Activated naive CD4-positive, alpha-beta T cell treated with anti-CD3 and anti-CD28 coated beads, Interleukin-2, amount 50 U/mL, for 24 hours (primary cell): Measurements from ENCODE around the gene PIK3IP1.
A peak's percentile ranks its signal among the peaks of the same experiment; 100 is the strongest.
"Not testable (repeated sequence)": the region's sequence is repeated elsewhere in the genome, so short reads cannot be mapped to it uniquely, and the experiment has no call there.

ENCODE experiments used
- H3K27ac Mint-ChIP-seq: one replicate; pipeline ENCODE4 v1.8.0; 2021; ENCODE audit warnings: mild to moderate bottlenecking, mixed read lengths
- H3K27me3 Mint-ChIP-seq: one replicate; pipeline ENCODE4 v1.8.0; 2021; ENCODE audit warnings: mixed read lengths
- H3K36me3 Mint-ChIP-seq: one replicate; pipeline ENCODE4 v1.8.0; 2021; ENCODE audit warnings: mixed read lengths
- H3K4me1 Mint-ChIP-seq: one replicate; pipeline ENCODE4 v1.8.0; 2021; ENCODE audit warnings: mixed read lengths
- H3K4me3 Mint-ChIP-seq: one replicate; pipeline ENCODE4 v1.8.0; 2021; ENCODE audit warnings: mild to moderate bottlenecking, mixed read lengths
- H3K9me3 Mint-ChIP-seq: one replicate; pipeline ENCODE4 v1.8.0; 2021; ENCODE audit warnings: mixed read lengths

Gene PIK3IP1

GRCh38 chr22:31326877-31327276 lies 34.6 kb upstream of the PIK3IP1 start:
- H3K27me3 Mint-ChIP-seq = no peaks in the 10 kb centered on the region
- H3K4me3 Mint-ChIP-seq = no peak overlapping the region
- H3K36me3 Mint-ChIP-seq = peaks cover 13% of the 10 kb centered on the region
- no peaks in the 10 kb centered on the region for H3K9me3 Mint-ChIP-seq
- peak overlapping the region; percentile 79 for H3K27ac Mint-ChIP-seq
- H3K4me1 Mint-ChIP-seq = peaks cover 29% of the 10 kb centered on the region

DNA sequence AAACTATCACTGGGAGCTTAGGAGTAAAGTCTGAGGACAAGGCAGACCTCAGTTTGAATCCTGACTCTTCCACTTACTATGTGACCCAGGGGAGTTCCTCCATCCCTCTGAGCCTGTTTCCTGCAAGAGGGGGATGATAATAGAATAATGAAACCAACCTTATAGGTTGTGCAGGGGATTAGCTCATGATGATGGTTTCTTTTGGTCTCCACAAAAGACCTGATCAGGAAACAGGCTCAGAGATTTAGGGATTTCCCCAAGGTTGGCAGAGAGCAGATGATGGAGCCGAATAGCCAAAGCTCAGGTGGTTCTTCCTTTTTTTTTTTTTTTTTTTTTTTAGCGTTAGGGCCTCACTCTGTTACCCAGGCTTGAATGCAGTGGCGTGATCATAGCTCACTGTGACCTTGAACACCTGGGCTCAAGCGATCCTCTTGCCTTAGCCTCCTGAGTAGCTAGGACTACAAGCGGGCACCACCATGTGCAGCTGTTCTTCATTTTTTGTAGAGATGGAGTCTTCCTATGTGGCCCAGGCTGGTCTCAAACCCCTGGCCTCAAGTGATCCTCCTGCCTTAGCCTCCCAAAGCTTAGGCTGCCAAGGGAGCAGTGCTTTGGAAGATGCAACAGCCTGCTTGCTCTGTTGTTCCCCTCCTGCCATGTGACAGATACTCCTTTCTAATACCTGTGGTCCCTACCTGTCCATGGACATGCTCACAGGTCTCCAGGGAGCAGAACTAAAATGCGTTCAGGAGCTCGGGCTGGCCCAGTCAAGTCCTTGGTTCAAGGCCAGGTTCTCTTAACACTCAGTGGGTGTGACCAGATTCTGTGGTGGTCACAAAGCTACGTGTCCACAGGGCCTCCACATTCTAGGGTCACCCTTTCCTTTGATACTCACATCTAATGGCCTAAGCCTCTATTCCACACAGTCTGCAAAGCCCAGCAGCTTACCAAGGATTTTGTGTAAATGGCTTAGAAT lies 31.6 kb upstream of the PIK3IP1 start:
- Mint-ChIP-seq H3K4me1 (peaks cover 17% of the 10 kb centered on the region), H3K9me3 (no peaks in the 10 kb centered on the region), H3K36me3 (peaks cover 12% of the 10 kb centered on the region), H3K27me3 (no peaks in the 10 kb centered on the region), H3K4me3 (no peak overlapping the region), H3K27ac (peak overlapping the region; percentile 46)

DNA sequence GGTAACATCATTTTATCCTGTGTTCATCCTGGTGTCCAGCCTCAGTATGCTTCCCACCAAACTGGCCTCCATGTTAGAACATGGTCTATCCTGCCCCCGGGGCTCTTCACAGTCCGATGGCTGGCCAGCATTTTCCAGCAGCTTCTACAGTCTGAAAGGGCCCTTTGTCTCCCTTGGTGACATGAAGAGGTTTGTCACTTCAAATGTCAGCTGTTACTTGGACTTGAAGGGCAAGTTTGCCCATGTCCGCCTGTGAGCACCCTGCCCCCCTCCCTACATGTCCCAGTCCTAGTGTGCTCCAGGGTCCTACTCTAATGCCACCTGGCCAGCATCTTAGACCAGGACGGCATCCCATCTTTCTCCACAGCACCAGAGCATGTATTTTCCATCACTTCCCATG lies 29.1 kb upstream of the PIK3IP1 start:
- Mint-ChIP-seq H3K4me1 (peaks cover 16% of the 10 kb centered on the region), H3K9me3 (no peaks in the 10 kb centered on the region), H3K4me3 (no peak overlapping the region), H3K27me3 (no peaks in the 10 kb centered on the region), H3K36me3 (peaks cover 9% of the 10 kb centered on the region), H3K27ac (peak overlapping the region; percentile 81)

GRCh38 chr22:31314220-31314619 lies 21.9 kb upstream of the PIK3IP1 start:
- H3K27ac Mint-ChIP-seq, H3K4me3 Mint-ChIP-seq, H3K27me3 Mint-ChIP-seq, H3K9me3 Mint-ChIP-seq: not testable (repeated sequence)
- Mint-ChIP-seq H3K4me1 (peaks cover 19% of the 10 kb centered on the region), H3K36me3 (peaks cover 21% of the 10 kb centered on the region)

- Mint-ChIP-seq H3K4me3 (no peak overlapping the region), H3K4me1 (peaks cover 24% of the 10 kb centered on the region), H3K27ac (peak overlapping the region; percentile 6), H3K9me3 (no peaks in the 10 kb centered on the region), H3K27me3 (no peaks in the 10 kb centered on the region), H3K36me3 (peaks cover 19% of the 10 kb centered on the region)
Measured at GRCh38 chr22:31313366-31314147, 21.3 kb upstream of the PIK3IP1 start.

DNA sequence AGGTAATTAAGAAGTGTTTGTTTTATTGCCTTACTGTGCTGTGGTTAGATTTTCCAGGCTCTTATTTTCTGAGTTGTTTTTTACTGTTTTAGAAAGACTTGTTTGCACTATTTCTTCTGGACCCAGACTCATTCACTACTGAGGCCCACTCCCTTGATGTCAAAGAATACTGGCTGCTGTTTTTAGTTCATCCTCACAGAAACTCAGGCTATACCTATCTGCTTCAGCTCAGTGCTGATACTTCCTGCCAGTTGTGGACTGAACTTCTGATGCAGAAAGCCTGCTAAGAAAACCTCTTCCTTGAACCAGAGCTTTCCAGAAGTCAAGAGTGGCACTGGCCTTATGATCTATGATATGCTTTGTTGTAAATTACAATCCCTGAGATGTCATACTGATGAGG lies 15.9 kb upstream of the PIK3IP1 start:
- no peaks in the 10 kb centered on the region for H3K9me3 Mint-ChIP-seq

DNA sequence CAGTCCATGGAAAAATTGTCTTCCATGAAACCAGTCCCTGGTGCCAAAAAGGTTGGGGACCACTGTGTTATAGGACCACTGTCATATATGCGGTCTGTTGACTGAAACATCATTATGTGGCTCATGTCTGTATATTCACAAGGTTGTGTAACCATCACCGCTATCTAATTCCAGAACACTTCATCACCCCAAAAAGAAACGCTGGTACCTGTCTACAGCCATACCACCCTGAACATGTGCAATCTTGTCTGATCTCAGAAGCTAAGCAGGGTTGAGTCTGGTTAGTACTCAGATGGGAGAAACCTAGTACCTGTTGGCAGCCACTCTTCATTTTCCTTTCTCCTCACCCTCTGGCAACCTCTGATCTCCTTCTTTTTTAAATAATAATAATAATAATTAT lies 12.9 kb upstream of the PIK3IP1 start:
- Mint-ChIP-seq H3K4me1 (peaks cover 65% of the 10 kb centered on the region), H3K27ac (no peak overlapping the region), H3K27me3 (no peaks in the 10 kb centered on the region), H3K4me3 (no peak overlapping the region), H3K36me3 (peaks cover 7% of the 10 kb centered on the region), H3K9me3 (no peaks in the 10 kb centered on the region)

More for the DNA sequence above, 15.9 kb upstream of the PIK3IP1 start:
- Mint-ChIP-seq H3K27ac (peak overlapping the region; percentile 31), H3K36me3 (peaks cover 7% of the 10 kb centered on the region), H3K27me3 (no peaks in the 10 kb centered on the region), H3K4me1 (peaks cover 56% of the 10 kb centered on the region), H3K4me3 (peak overlapping the region; percentile 28)

DNA sequence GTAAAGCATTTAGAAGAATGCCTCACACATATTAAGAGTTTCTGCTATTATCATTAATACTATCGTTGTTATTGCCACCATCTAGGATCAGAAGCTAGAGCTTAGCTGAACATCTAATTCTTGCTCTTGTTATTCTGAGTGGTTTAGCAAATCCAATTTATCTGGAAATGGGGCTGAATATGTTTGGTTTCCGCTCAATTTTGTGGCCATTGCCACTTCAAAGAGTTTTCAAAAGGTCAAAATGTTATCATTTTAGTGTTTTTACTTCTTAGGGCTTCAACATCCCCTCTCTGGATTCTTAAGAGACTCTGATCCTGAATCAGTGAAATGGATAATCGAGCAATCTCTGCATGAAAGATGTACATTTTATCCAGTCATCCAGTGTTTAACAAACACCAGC lies 10.2 kb upstream of the PIK3IP1 start:
- no peaks in the 10 kb centered on the region for H3K9me3 Mint-ChIP-seq

DNA sequence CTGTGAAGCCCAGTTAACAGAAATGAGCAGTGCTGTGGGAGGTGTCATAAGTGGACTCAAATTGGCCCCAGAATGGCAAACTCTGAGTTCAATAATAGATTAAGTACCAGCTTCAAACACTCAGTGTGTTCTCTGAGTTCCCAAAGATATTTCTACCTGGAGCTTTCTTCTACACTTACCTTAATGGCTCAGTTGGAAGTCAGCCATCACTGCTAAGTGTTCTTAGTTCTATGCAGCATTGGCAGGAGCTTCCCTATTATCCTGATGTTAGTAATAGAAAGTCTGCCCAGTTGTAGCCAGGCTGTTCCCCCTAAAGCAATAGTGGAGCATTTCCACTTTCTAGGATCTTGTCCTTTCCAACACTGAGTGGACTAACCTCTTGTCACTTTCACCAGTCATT lies 9.7 kb upstream of the PIK3IP1 start:
- H3K4me3 Mint-ChIP-seq = no peak overlapping the region
- H3K27ac Mint-ChIP-seq = no peak overlapping the region
- H3K36me3 Mint-ChIP-seq = peaks cover 7% of the 10 kb centered on the region
- H3K9me3 Mint-ChIP-seq = no peaks in the 10 kb centered on the region
- H3K4me1 Mint-ChIP-seq = peaks cover 62% of the 10 kb centered on the region
- H3K27me3 Mint-ChIP-seq = no peaks in the 10 kb centered on the region

More for the DNA sequence above, 10.2 kb upstream of the PIK3IP1 start:
- H3K27ac Mint-ChIP-seq = no peak overlapping the region
- H3K4me3 Mint-ChIP-seq = no peak overlapping the region
- H3K36me3 Mint-ChIP-seq = peaks cover 7% of the 10 kb centered on the region
- no peaks in the 10 kb centered on the region for H3K27me3 Mint-ChIP-seq
- H3K4me1 Mint-ChIP-seq = peaks cover 64% of the 10 kb centered on the region

GRCh38 chr22:31300896-31301295 lies 8.6 kb upstream of the PIK3IP1 start:
- no peaks in the 10 kb centered on the region for H3K27me3 Mint-ChIP-seq
- H3K9me3 Mint-ChIP-seq = no peaks in the 10 kb centered on the region
- H3K36me3 Mint-ChIP-seq = peaks cover 4% of the 10 kb centered on the region
- H3K4me3 Mint-ChIP-seq = no peak overlapping the region
- peak overlapping the region; percentile 6 for H3K27ac Mint-ChIP-seq
- peaks cover 62% of the 10 kb centered on the region for H3K4me1 Mint-ChIP-seq

DNA sequence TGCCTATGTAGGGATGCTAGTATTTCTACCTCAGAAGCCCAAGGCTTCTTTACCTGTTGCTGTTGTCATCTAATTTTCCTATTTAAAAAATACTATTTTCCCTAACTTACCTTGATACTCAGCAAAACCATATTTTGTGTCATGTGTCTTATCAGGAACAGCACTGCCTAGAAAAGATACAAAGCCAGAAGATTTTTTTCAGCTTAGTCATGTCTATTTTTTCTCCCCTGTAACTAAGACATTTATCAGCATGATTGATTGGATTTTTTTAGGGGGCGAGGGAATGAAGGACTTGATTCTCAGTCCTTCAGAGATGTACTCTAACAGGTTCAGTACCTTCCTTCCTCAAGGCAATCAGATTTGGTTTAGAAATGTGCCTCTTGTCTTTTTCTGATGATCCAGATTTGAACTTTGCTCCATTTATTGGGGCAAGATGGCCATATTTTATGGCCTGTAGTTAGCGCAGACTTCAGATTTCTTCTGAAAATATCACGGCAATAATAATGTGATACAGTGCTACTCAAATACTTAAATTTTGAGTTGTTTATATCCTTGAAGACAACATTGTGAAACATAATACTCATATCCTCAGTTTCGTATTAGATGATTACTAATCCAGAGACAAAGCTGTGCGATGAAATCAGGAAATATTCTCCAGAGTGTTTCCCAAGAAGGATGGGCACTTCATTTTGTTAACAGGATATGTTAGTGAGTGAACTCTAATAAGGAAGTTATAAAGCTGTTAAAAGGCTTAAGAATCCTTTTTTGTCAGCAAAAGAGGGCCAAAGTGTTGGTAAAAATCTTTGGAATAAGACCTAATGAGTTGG lies 3.8 kb upstream of the PIK3IP1 start:
- H3K9me3 Mint-ChIP-seq = no peaks in the 10 kb centered on the region
- peaks cover 74% of the 10 kb centered on the region for H3K4me1 Mint-ChIP-seq
- H3K27ac Mint-ChIP-seq = peak overlapping the region; percentile 97
- peak overlapping the region; percentile 88 for H3K4me3 Mint-ChIP-seq
- H3K27me3 Mint-ChIP-seq = no peaks in the 10 kb centered on the region
- H3K36me3 Mint-ChIP-seq = peaks cover 1% of the 10 kb centered on the region

DNA sequence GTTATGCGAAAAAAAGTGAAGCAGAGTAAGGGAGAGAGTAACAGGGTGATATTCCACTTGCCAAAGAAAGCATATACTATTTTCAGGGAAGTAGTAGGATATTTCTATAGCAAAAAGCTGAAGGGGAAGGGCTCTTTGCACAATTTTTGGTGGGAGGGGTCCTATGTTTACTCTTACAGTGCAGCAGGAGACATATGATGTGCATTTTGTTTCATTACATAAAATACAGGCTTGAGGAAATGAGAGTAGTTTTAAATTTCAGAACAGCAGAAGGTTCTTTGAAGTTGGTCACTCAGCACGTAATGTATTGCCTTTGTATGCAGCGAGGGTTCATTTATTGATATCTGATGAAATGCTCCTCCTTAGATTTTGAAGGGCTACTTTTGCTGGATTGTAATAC lies 3.1 kb upstream of the PIK3IP1 start:
- no peaks in the 10 kb centered on the region for H3K27me3 Mint-ChIP-seq
- peaks cover 1% of the 10 kb centered on the region for H3K36me3 Mint-ChIP-seq
- H3K9me3 Mint-ChIP-seq = no peaks in the 10 kb centered on the region
- peak overlapping the region; percentile 88 for H3K4me3 Mint-ChIP-seq
- peak overlapping the region; percentile 97 for H3K27ac Mint-ChIP-seq
- peaks cover 70% of the 10 kb centered on the region for H3K4me1 Mint-ChIP-seq

GRCh38 chr22:31291481-31292235 lies 630 bp downstream of the PIK3IP1 start:
- no peaks in the 10 kb centered on the region for H3K9me3 Mint-ChIP-seq
- peaks cover 78% of the 10 kb centered on the region for H3K4me1 Mint-ChIP-seq
- H3K36me3 Mint-ChIP-seq = peaks cover 4% of the 10 kb centered on the region
- no peaks in the 10 kb centered on the region for H3K27me3 Mint-ChIP-seq
- peak overlapping the region; percentile 91 for H3K4me3 Mint-ChIP-seq
- peak overlapping the region; percentile 99 for H3K27ac Mint-ChIP-seq

DNA sequence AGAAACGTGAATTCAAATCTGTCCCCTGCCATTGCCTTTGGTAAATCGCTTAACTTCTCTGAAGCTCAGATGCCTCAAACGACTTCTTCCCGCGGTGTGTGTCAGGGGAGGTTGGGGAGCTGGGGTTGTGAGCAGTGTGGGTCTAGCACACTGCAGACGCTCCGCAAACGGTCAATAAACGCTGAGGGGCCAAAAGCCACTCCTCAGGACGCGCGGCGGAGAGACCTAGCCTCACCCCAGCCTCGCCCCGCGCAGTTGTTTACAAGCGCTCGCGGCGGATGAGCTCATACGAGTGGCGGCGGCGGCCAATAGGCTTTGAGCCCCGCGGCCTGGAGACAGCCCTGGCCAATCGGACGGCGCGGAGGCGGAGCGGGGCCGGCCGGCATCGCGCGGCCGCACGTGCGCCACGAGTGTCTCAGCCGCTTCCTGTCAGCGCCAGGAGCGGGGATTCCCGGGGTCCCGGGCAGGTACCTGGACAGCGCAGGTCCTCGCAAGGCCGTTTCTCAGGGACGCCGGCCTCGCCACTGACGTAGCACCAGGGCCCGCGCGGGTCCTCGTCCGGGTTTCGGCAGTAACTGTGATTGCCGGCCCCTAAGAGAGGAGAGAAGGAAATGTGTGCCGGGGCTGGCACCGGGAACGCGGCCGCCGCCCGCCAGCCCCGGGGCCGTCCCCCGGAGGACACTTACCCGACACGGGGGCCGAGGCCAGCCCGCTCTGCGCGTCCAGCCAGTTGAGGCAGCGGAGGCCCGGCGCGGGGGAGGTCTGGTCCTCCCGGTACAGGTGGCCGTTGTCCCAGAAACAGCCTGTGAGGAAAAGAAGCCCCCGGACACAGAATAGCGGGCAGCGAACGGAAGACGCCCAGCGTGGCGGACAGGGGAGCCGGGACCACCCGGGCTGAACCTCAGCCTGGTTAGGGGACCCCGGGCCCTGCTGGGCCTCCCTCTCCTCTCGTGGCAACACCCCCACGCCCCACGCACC lies 1.5 kb downstream of the PIK3IP1 start:
- Mint-ChIP-seq H3K4me3 (peak overlapping the region; percentile 91), H3K36me3 (peaks cover 4% of the 10 kb centered on the region)

More for the DNA sequence above, 1.5 kb downstream of the PIK3IP1 start:
- no peaks in the 10 kb centered on the region for H3K27me3 Mint-ChIP-seq
- H3K9me3 Mint-ChIP-seq = no peaks in the 10 kb centered on the region
- peak overlapping the region; percentile 100 for H3K27ac Mint-ChIP-seq
- peaks cover 78% of the 10 kb centered on the region for H3K4me1 Mint-ChIP-seq
